Ascending aorta (tissue), 2 donors: ENCODE results near the gene ABLIM2. TPM values are rescaled to one million over a fixed set of nuclear protein-coding genes. Genes with fewer than 3 reads are reported as not detected.

ENCODE experiments used
- DNase-seq, 2 donors: peaks; one replicate each; pipeline ENCODE4 v3.0.0-alpha.2; 2019; ENCODE audit warnings: low spot score in 2 of 2
- H3K27ac ChIP-seq, 2 donors: fragments of 200-600 bp; sonication (generic); one replicate each; pipeline ENCODE4 v1.5.1; 2016 to 2017; ENCODE audit warnings: mild to moderate bottlenecking in 1 of 2
- H3K27me3 ChIP-seq: fragments of 200-600 bp; sonication (generic); one replicate; pipeline ENCODE4 v1.5.1; 2017
- H3K36me3 ChIP-seq, 2 donors: fragments of 200-600 bp; sonication (generic); one replicate each; pipeline ENCODE4 v1.5.1; 2016
- H3K4me1 ChIP-seq, 2 donors: fragments of 200-600 bp; sonication (generic); one replicate each; pipeline ENCODE4 v1.5.1; 2016 to 2017; ENCODE audit warnings: mild to moderate bottlenecking in 1 of 2
- H3K4me3 ChIP-seq, 2 donors: fragments of 200-600 bp; sonication (generic); one replicate each; pipeline ENCODE4 v1.5.1; 2016 to 2017; ENCODE audit warnings: mild to moderate bottlenecking in 1 of 2
- H3K9me3 ChIP-seq, 2 donors: fragments of 200-600 bp; sonication (generic); one replicate each; pipeline ENCODE4 v1.5.1; 2016
- CTCF ChIP-seq, 3 experiments: fragments of 200-600 bp in 2 of 3; fragments of 450-650 bp in 1 of 3; sonication (generic) in 2 of 3; IDR thresholded peaks; one replicate each; pipeline ENCODE4 v1.5.1; 2016 to 2019; ENCODE audit warnings: antibody characterized with exemption in 3 of 3, mild to moderate bottlenecking in 1 of 3, moderate library complexity in 1 of 3
- intact Hi-C: fragments of 100-400 bp; cut with DNase I; formaldehyde crosslinking; loops from one replicate; pipeline ENCODE4 v1.15.1; 2023
- total RNA-seq: library from RNA; depleted of rRNA; stranded (reverse); fragments of >200 nt; gene quantifications from one replicate; pipeline ENCODE4 v1.1.0, GENCODE V29; 2016

The ABLIM2 gene
- total RNA-seq, 1 donor from 2014 or later: 30.8 TPM

GRCh38 chr4:8195431-8195830 is 36.8 kb upstream of the ABLIM2 start:
- Histone ChIP-seq H3K4me1 (peaks cover 12 to 16% of the 10 kb centered on the region in 2 donors), H3K4me3 (no peak overlapping the region), H3K27ac (no peak overlapping the region), H3K27me3 (no peaks in the 10 kb centered on the region), H3K9me3 (no peaks in the 10 kb centered on the region), H3K36me3 (no peaks in the 10 kb centered on the region)
- TF ChIP-seq CTCF (IDR thresholded peaks at IDR 0.05): no peak
- intact Hi-C loops: loop anchor here (5.0 kb wide), 1 partner anchor 197 kb away; no protein-coding TSS in a partner anchor
- DNase-seq: no peak

DNA sequence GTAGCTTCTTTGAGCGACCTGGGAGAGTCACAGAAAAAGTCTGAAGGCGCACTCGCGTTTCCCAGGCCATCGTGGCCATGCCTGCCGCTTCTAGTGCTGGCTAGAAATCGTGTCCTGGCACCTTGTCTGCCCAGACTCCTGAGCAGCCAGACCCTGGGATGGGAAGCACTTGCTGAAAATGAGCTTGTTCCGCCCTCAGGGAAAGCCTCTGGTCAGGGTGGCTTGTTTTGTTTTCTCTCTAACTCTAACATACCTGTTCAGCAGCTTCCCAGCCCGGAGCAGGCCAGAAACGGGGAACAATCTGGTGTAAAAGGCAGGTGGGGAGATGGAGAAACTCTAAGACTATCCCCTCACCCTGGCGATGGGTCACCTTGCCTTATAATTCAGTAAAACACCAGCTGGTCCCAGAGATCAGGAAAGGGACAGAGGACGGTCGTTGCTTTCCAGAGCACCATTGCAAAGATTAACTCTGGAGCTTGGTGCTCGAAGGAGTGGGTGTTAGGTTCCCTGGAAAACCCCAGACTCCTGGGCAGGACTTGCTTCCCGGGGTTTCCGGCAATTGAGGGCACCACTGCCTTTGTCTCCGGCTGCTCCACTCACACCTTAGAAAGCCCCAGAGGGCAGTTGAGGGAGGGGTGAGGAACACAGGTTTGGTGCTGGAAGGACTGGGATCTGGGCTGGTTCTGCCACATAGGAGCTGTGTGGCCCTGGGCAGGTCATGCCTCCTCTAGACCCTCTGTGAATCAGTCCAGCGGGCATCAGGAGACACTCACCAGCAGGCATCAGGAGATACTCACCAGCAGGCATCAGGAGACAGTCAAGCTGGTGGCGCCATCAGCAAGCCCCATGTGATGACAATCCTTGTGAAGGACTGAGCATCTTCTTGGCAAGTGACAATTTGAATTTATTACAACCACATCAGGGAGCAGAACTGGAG is 36.0 kb upstream of the ABLIM2 start:
- DNase-seq: no peak
- no peak for TF ChIP-seq CTCF (IDR thresholded peaks at IDR 0.05)
- Histone ChIP-seq H3K4me3 (no peak overlapping the region), H3K27ac (no peak overlapping the region), H3K4me1 (peaks cover 11 to 21% of the 10 kb centered on the region in 2 donors), H3K9me3 (no peaks in the 10 kb centered on the region), H3K27me3 (no peaks in the 10 kb centered on the region), H3K36me3 (no peaks in the 10 kb centered on the region)
- intact Hi-C loops: loop anchor here (5.0 kb wide), 1 partner anchor 198 kb away; no protein-coding TSS in a partner anchor

DNA sequence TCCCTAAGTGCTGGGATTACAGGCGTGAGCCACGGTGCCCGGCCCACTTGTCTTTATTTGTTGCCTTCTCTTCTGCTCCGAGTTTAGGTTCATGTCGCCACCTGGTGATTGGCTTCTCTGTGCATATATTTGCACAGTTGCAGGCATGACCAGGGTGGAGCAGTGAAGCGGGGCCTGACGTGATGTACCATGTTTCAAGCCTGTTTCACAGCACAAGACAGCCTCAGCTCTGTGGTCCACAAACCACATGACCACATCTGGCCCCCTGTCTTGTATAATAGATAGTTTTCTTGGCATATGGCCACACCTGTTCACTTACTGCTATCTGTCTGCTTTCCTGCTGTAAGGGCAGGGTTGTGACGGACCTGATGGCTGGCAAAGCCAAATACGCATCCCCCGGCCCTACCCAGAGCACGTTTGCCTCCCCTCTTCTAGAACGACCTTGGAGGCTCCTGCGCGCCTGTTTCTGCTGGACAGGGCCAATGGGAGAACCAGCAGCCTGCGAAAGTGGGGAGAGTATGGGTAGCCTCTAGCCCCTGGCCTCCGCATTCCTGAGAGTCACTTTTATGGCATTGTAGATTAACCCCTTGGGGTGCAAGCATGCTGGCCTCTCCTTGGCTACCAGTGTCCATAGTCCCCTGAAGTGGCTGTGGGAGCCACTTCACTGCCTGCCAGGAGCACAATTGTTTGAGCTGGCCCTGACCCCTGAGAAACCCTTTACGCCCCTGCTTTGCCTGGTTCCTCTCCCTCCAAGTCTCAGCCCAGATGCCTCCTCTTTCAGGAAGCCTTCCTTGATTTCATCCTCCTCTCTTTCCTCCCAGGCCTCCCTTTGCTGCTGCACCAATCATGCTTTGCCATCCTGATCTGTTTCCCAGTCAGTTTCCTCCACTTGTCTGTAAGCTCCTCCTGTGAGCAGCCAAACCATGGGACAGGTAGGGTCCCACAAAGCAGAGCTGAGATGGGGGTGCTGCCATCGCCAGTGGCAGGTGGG is 34.4 kb upstream of the ABLIM2 start:
- H3K4me1 ChIP-seq: peaks cover 9 to 20% of the 10 kb centered on the region in 2 donors
- no peak for DNase-seq
- intact Hi-C loops: no loop called here
- no peak overlapping the region for H3K4me3 ChIP-seq
- no peaks in the 10 kb centered on the region for H3K36me3 ChIP-seq
- no peaks in the 10 kb centered on the region for H3K9me3 ChIP-seq
- peak in 1 of 3 experiments; percentile 22 for TF ChIP-seq CTCF (IDR thresholded peaks at IDR 0.05)
- peak overlapping the region in 1 of 2 donors; percentile 74 for H3K27ac ChIP-seq
- no peaks in the 10 kb centered on the region for H3K27me3 ChIP-seq

- intact Hi-C loops: no loop called here
- Histone ChIP-seq H3K9me3 (no peaks in the 10 kb centered on the region), H3K4me1 (peaks cover 9 to 20% of the 10 kb centered on the region in 2 donors), H3K27me3 (no peaks in the 10 kb centered on the region), H3K36me3 (no peaks in the 10 kb centered on the region), H3K27ac (peak overlapping the region; percentile 73 to 74), H3K4me3 (peak overlapping the region in 1 of 2 donors; percentile 12)
- no peak for TF ChIP-seq CTCF (IDR thresholded peaks at IDR 0.05)
- DNase-seq: peak; percentile 67 to 90
Measured at GRCh38 chr4:8191136-8191747, 32.6 kb upstream of the ABLIM2 start.
